ENCODE measurements around the gene ANKMY2. TPM values are rescaled to one million over a fixed set of nuclear protein-coding genes. Genes with fewer than 3 reads are reported as not detected.

The ANKMY2 gene
- total and polyA plus RNA-seq, 9 donors, result 9.9 to 26.5 (median 21.7) TPM

DNA sequence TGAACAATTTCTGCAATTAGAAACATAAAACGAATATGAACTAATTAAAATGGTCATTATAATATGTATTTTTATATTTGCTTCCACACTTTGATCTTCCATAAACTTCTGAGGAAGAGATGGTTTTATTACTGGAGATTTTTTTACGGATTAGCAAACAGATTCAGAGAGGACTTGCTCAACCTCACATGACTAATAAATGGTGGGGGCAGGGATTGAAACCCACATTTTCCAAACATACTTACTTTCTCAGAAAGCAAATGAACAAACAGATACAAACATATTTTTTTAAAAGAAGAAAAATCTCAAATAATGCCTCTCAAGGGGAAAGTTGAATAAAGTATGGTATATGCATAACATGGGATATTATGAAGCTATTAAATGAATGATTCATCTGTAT, 18.3 kb downstream of the ANKMY2 start:
- H3K36me3 ChIP-seq, result no peaks in the 10 kb centered on the region
- 80 to 93% (median 88%) methylated on average over 2 of the region's 2 CpGs for WGBS, 3 donors
- no peaks in the 10 kb centered on the region for H3K4me1 ChIP-seq (ENCODE audit: insufficient read depth)
- TF ChIP-seq, protein P1, sequence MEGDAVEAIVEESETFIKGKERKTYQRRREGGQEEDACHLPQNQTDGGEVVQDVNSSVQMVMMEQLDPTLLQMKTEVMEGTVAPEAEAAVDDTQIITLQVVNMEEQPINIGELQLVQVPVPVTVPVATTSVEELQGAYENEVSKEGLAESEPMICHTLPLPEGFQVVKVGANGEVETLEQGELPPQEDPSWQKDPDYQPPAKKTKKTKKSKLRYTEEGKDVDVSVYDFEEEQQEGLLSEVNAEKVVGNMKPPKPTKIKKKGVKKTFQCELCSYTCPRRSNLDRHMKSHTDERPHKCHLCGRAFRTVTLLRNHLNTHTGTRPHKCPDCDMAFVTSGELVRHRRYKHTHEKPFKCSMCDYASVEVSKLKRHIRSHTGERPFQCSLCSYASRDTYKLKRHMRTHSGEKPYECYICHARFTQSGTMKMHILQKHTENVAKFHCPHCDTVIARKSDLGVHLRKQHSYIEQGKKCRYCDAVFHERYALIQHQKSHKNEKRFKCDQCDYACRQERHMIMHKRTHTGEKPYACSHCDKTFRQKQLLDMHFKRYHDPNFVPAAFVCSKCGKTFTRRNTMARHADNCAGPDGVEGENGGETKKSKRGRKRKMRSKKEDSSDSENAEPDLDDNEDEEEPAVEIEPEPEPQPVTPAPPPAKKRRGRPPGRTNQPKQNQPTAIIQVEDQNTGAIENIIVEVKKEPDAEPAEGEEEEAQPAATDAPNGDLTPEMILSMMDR (IDR thresholded peaks at IDR 0.05), result no peak
- no peak for TF ChIP-seq EP300 (IDR thresholded peaks at IDR 0.05)
- no peak overlapping the region for H3K4me3 ChIP-seq
- intact Hi-C loops (cut with DNase I), result no loop called here
- no peak for DNase-seq
- no peak overlapping the region for H3K27ac ChIP-seq
- H3K9me3 ChIP-seq, result no peaks in the 10 kb centered on the region
- no peaks in the 10 kb centered on the region for H3K27me3 ChIP-seq

DNA sequence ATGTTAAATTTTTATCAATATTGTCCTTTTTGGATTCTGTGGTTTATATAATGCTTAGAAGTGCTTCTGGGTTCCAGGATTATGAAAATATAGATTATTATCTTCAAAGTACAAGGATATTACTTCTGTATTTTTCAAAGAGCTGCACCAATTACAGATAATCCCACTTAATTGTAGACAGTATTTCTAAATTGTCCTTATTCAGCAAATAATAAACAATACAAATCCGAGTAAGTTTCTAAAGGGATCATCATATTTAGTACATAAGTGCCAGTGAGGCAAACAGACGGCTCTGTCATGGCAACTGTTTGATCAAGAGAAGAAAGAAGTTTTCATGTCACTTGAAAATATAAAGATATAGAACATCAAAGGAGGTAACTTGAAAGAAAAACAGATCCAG, 19.2 kb downstream of the ANKMY2 start:
- 69 to 97% (median 96%) methylated on average over 2 of the region's 2 CpGs for WGBS, 3 donors
- Histone ChIP-seq H3K27ac (no peak overlapping the region), H3K4me3 (no peak overlapping the region), H3K36me3 (no peaks in the 10 kb centered on the region), H3K9me3 (no peaks in the 10 kb centered on the region), H3K4me1 (ENCODE audit: insufficient read depth) (no peaks in the 10 kb centered on the region), H3K27me3 (no peaks in the 10 kb centered on the region)
- DNase-seq, result no peak
- no peak for TF ChIP-seq EP300 (IDR thresholded peaks at IDR 0.05)
- no peak for TF ChIP-seq POLR2A (IDR thresholded peaks at IDR 0.05)
- TF ChIP-seq, protein P1 (IDR thresholded peaks at IDR 0.05), result no peak
- intact Hi-C loops (cut with DNase I), result no loop called here

DNA sequence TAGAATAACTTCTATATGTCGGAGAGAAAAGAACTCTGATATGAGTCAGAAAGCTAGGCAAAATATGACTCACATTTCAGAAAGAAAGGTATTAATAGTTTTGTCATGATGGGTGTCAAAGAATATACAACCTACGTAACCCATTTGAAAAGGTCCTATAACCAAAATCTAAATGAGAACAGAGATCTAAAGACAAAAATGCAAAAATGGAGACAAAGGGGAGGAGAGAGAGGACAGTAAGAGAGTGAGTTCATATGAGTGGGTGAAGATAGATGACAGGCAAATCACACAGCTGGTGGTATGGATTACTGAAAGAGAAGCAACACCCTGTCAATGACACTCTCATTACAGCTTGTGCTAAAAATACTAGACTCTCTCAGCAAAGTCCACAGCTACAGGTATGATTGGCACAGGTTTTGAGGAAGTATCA, 25.6 kb downstream of the ANKMY2 start:
- DNase-seq, result no peak
- Histone ChIP-seq H3K27me3 (no peaks in the 10 kb centered on the region), H3K4me3 (no peak overlapping the region), H3K27ac (no peak overlapping the region), H3K4me1 (ENCODE audit: insufficient read depth) (no peaks in the 10 kb centered on the region), H3K36me3 (no peaks in the 10 kb centered on the region), H3K9me3 (no peaks in the 10 kb centered on the region)
- 94 to 98% (median 97%) methylated on average over 2 of the region's 2 CpGs for WGBS, 3 donors
- TF ChIP-seq, protein P1 (IDR thresholded peaks at IDR 0.05), result no peak
- TF ChIP-seq EP300 (IDR thresholded peaks at IDR 0.05) (no peak), POLR2A (IDR thresholded peaks at IDR 0.05) (no peak)
- intact Hi-C loops (cut with DNase I), result no loop called here

DNA sequence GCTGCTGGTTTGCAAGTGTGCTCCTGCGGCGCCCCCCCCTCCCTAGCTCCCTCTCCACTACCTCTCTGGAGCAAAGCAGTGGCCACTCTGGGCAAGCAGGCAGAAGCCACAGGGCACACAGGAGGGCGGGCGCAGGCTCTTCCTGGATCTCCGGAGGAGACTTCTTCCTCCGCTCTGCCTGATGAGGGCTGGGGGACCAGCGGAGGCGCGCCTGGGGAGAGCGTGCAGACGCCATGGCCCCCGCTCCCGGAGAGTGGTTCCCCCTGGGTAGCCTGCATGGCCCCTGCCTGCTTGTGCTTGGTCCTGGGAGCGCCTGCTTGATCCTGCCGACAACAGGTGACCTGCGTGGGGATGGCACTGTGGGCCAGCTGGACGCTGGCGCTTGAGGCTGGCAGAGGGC, 29.0 kb downstream of the ANKMY2 start:
- whole genome bisulfite sequencing, 3 donors, result 82 to 90% (median 84%) methylated on average over 18 of the region's 18 CpGs
- Histone ChIP-seq H3K9me3 (no peaks in the 10 kb centered on the region), H3K27ac (no peak overlapping the region), H3K36me3 (no peaks in the 10 kb centered on the region), H3K27me3 (no peaks in the 10 kb centered on the region), H3K4me1 (ENCODE audit: insufficient read depth) (no peaks in the 10 kb centered on the region), H3K4me3 (no peak overlapping the region)
- TF ChIP-seq, protein P1 (IDR thresholded peaks at IDR 0.05), result no peak
- TF ChIP-seq EP300 (IDR thresholded peaks at IDR 0.05) (no peak), POLR2A (IDR thresholded peaks at IDR 0.05) (no peak)
- no peak for DNase-seq
- intact Hi-C loops (cut with DNase I), result no loop called here

DNA sequence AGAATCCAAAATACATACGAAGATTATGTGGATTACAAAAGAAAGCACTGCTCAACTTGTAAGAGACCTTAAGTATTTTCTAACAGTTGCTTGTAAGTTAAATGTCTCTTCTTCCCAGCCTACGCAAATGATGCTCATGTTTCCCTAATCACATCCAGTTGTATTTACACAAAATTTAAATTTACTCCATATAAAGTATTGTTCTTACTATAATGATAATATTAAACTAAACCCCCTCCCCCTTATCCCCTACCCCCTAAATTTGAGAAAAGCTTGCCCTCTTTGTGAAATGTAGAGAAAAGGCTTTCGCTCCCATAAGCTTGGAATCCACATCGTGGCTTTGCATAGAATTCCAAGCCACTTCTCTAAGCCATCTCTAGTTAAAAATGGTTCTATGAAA, 29.4 kb downstream of the ANKMY2 start:
- intact Hi-C loops (cut with DNase I), result no loop called here
- Histone ChIP-seq H3K9me3 (no peaks in the 10 kb centered on the region), H3K4me3 (no peak overlapping the region), H3K27me3 (no peaks in the 10 kb centered on the region), H3K36me3 (no peaks in the 10 kb centered on the region), H3K4me1 (ENCODE audit: insufficient read depth) (no peaks in the 10 kb centered on the region), H3K27ac (no peak overlapping the region)
- TF ChIP-seq, protein P1 (IDR thresholded peaks at IDR 0.05), result no peak
- no peak for TF ChIP-seq POLR2A (IDR thresholded peaks at IDR 0.05)
- no peak for TF ChIP-seq EP300 (IDR thresholded peaks at IDR 0.05)
- WGBS, 3 donors, result 39 to 52% (median 46%) methylated on average over 4 of the region's 4 CpGs
- DNase-seq, result no peak

Data from ovary (tissue), 9 donors.